Measurements from ENCODE around the gene P2RX6.

- TF ChIP-seq TAF1 (conservative IDR thresholded peaks at IDR 0.05) (no peak), CTCF (IDR thresholded peaks at IDR 0.05; ENCODE audit: low read depth, low read length, missing input control) (no peak)
- TF ChIP-seq, protein P1, sequence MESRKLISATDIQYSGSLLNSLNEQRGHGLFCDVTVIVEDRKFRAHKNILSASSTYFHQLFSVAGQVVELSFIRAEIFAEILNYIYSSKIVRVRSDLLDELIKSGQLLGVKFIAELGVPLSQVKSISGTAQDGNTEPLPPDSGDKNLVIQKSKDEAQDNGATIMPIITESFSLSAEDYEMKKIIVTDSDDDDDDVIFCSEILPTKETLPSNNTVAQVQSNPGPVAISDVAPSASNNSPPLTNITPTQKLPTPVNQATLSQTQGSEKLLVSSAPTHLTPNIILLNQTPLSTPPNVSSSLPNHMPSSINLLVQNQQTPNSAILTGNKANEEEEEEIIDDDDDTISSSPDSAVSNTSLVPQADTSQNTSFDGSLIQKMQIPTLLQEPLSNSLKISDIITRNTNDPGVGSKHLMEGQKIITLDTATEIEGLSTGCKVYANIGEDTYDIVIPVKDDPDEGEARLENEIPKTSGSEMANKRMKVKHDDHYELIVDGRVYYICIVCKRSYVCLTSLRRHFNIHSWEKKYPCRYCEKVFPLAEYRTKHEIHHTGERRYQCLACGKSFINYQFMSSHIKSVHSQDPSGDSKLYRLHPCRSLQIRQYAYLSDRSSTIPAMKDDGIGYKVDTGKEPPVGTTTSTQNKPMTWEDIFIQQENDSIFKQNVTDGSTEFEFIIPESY (IDR thresholded peaks at IDR 0.05), result no peak
Observed at GRCh38 chr22:21029486-21030025, 14.6 kb downstream of the P2RX6 start.
